Keratinocyte (primary cell): ENCODE data around the gene NF1. TPM values are rescaled to one million over a fixed set of nuclear protein-coding genes. Genes with fewer than 3 reads are reported as not detected.

Experiments
- DNase-seq: peaks from one replicate; pipeline ENCODE4 v3.0.0-alpha.2; 2011; ENCODE audit warnings: low read depth, missing footprints, low spot score
- FAIRE-seq: peaks from 2 replicates; lab custom pipeline; 2011; peaks lifted over from hg19 to GRCh38; lab: Jason Lieb, UNC
- H2AFZ ChIP-seq: 2 replicates; pipeline ENCODE4 v1.6.0; 2012; ENCODE audit warnings: low read length, control low read depth, inconsistent platforms; ENCODE audit not compliant: control insufficient read depth
- H3K27ac ChIP-seq: 2 replicates; pipeline ENCODE4 v1.5.1; 2011; ENCODE audit warnings: low read length; ENCODE audit not compliant: control insufficient read depth, insufficient read depth
- H3K27me3 ChIP-seq: 3 replicates; pipeline ENCODE4 v1.6.0; 2011; ENCODE audit warnings: low read length; ENCODE audit not compliant: control insufficient read depth, insufficient read depth; ENCODE audit errors: extremely low read depth
- H3K36me3 ChIP-seq, 2 experiments: 2 replicates in 1 of 2; 3 replicates in 1 of 2; pipeline ENCODE4 v1.5.1; 2011; ENCODE audit warnings: low read length in 2 of 2, mild to moderate bottlenecking in 1 of 2; ENCODE audit not compliant: control insufficient read depth in 2 of 2, insufficient read depth in 2 of 2; ENCODE audit errors: extremely low read depth in 1 of 2
- H3K4me1 ChIP-seq: 3 replicates; pipeline ENCODE4 v1.5.1; 2011; ENCODE audit warnings: low read length; ENCODE audit not compliant: control insufficient read depth, insufficient read depth; ENCODE audit errors: extremely low read depth
- H3K4me2 ChIP-seq: 3 replicates; pipeline ENCODE4 v1.6.0; 2011; ENCODE audit warnings: low read depth, low read length; ENCODE audit not compliant: control insufficient read depth, insufficient read depth; ENCODE audit errors: extremely low read depth
- H3K4me3 ChIP-seq, 3 experiments: fragments of 200-600 bp in 1 of 3; sonication (generic) in 1 of 3; 2 replicates in 2 of 3; 3 replicates in 1 of 3; pipeline ENCODE4 v1.5.1; 2011 to 2016; ENCODE audit warnings: low read length in 3 of 3, mild to moderate bottlenecking in 3 of 3, control low read depth in 2 of 3, inconsistent platforms in 1 of 3, low read depth in 1 of 3, mixed read lengths in 1 of 3, mixed run types in 1 of 3, moderate library complexity in 1 of 3; ENCODE audit not compliant: control insufficient read depth in 2 of 3, insufficient read depth in 2 of 3; ENCODE audit errors: extremely low read depth in 1 of 3
- H3K79me2 ChIP-seq: 2 replicates; pipeline ENCODE4 v1.6.0; 2012; ENCODE audit warnings: low read length; ENCODE audit not compliant: control insufficient read depth, insufficient read depth
- H3K9ac ChIP-seq: 3 replicates; pipeline ENCODE4 v1.6.0; 2011; ENCODE audit warnings: low read length; ENCODE audit not compliant: control insufficient read depth, insufficient read depth; ENCODE audit errors: extremely low read depth
- H3K9me1 ChIP-seq: 3 replicates; pipeline ENCODE4 v1.6.0; 2011; ENCODE audit warnings: low read length; ENCODE audit not compliant: control insufficient read depth, insufficient read depth; ENCODE audit errors: extremely low read depth
- H3K9me3 ChIP-seq: 2 replicates; pipeline ENCODE4 v1.5.1; 2012; ENCODE audit warnings: low read depth, low read length; ENCODE audit not compliant: control insufficient read depth
- H4K20me1 ChIP-seq: 3 replicates; pipeline ENCODE4 v1.6.0; 2011; ENCODE audit warnings: low read length; ENCODE audit not compliant: control insufficient read depth, insufficient read depth; ENCODE audit errors: extremely low read depth
- CTCF ChIP-seq, 3 experiments: IDR thresholded peaks in 1 of 3; conservative IDR thresholded peaks in 1 of 3; optimal IDR thresholded peaks in 1 of 3; 2 replicates in 2 of 3; 3 replicates in 1 of 3; pipeline versions ENCODE3 to v1.5.1; 2011; ENCODE audit warnings: low read length in 3 of 3, mild to moderate bottlenecking in 3 of 3, moderate library complexity in 2 of 3, control low read depth in 1 of 3, inconsistent platforms in 1 of 3; ENCODE audit not compliant: insufficient read depth in 2 of 3; ENCODE audit errors: extremely low read depth in 1 of 3
- EZH2 ChIP-seq: IDR thresholded peaks from one replicate; pipeline ENCODE4 v1.6.1; 2012; ENCODE audit warnings: inconsistent platforms, mild to moderate bottlenecking, low read length, moderate library complexity
- dilution Hi-C: fragments of 300-500 bp; cut with MboI; formaldehyde crosslinking; loops from one replicate; pipeline ENCODE4 v1.7.0; 2020; ENCODE audit warnings: low sequenced_read_pairs; ENCODE audit not compliant: extremely low pct_ligation_motif_present
- polyA plus RNA-seq, 5 experiments: library from polyadenylated mRNA; depleted of rRNA in 3 of 5; stranded (reverse) in 3 of 5; stranded (forward) in 1 of 5; unstranded in 1 of 5; fragments of >200 nt; gene quantifications; 1 replicate in 1 of 5; 2 replicates in 3 of 5; 3 replicates in 1 of 5; pipeline versions ENCODE4 v1.2.1 to v1.2.3, GENCODE V29; 2011 to 2012; ENCODE audit warnings: missing spikeins in 2 of 5, low read depth in 1 of 5, low replicate concordance in 1 of 5

NF1 gene
- polyA plus RNA-seq, 1 donor (not counting 4 experiments of a cell fraction or from before 2014, with no cell fraction given), result 26.7 TPM

GRCh38 chr17:31349454-31349853, 254.7 kb downstream of the NF1 start:
- H3K79me2 ChIP-seq, result no peaks in the 10 kb centered on the region
- no peak overlapping the region for H3K4me3 ChIP-seq
- H3K4me1 ChIP-seq, result no peaks in the 10 kb centered on the region
- no peak overlapping the region for H3K4me2 ChIP-seq
- no peaks in the 10 kb centered on the region for H3K9me1 ChIP-seq
- no peak for FAIRE-seq
- no peaks in the 10 kb centered on the region for H4K20me1 ChIP-seq
- no peak overlapping the region for H3K9ac ChIP-seq
- H3K36me3 ChIP-seq, result peaks cover 7 to 9% of the 10 kb centered on the region in 2 experiments
- no peak overlapping the region for H3K27ac ChIP-seq
- dilution Hi-C loops, result no loop called here
- TF ChIP-seq EZH2 (no peak), CTCF (optimal IDR thresholded peaks at IDR 0.05 in 1 of 3, IDR thresholded peaks at IDR 0.05 in 1 of 3, conservative IDR thresholded peaks at IDR 0.05 in 1 of 3; ENCODE audit: extremely low read depth in 1 of 3, insufficient read depth in 2 of 3, low read length in 3 of 3) (no peak)
- no peak for DNase-seq
- no peaks in the 10 kb centered on the region for H3K27me3 ChIP-seq
- H2AFZ ChIP-seq, result no peak overlapping the region
- no peaks in the 10 kb centered on the region for H3K9me3 ChIP-seq

GRCh38 chr17:31355935-31356334, 261.2 kb downstream of the NF1 start:
- Histone ChIP-seq H3K4me1 (no peaks in the 10 kb centered on the region), H3K9ac (no peak overlapping the region), H3K9me3 (no peaks in the 10 kb centered on the region), H3K79me2 (no peaks in the 10 kb centered on the region), H3K4me3 (no peak overlapping the region), H3K36me3 (peaks cover 12 to 30% of the 10 kb centered on the region in 2 experiments), H3K9me1 (no peaks in the 10 kb centered on the region), H3K4me2 (no peak overlapping the region), H3K27me3 (no peaks in the 10 kb centered on the region), H2AFZ (no peak overlapping the region), H4K20me1 (no peaks in the 10 kb centered on the region), H3K27ac (no peak overlapping the region)
- TF ChIP-seq EZH2 (no peak), CTCF (optimal IDR thresholded peaks at IDR 0.05 in 1 of 3, IDR thresholded peaks at IDR 0.05 in 1 of 3, conservative IDR thresholded peaks at IDR 0.05 in 1 of 3; ENCODE audit: extremely low read depth in 1 of 3, insufficient read depth in 2 of 3, low read length in 3 of 3) (no peak)
- no peak for FAIRE-seq
- dilution Hi-C loops, result no loop called here
- no peak for DNase-seq
